K562 (cell line): ENCODE data around the gene PRPF38A.

ENCODE experiments used
- MEIS2 ChIP-seq: fragments of 450-650 bp; IDR thresholded peaks from 2 replicates; pipeline ENCODE4 v1.6.1; 2014; ENCODE audit warnings: mild to moderate bottlenecking; ENCODE audit not compliant: partially characterized antibody
- ZNF232 ChIP-seq: sonication (generic); formaldehyde crosslinking; IDR thresholded peaks from 2 replicates; pipeline ENCODE4 v1.8.0; 2022; ENCODE audit warnings: mild to moderate bottlenecking, missing genetic modification reagents

GRCh38 chr1:52416811-52417210, 12.4 kb downstream of the PRPF38A start:
- TF ChIP-seq ZNF232 (no peak), MEIS2 (no peak)
